H9 (cell line): ENCODE results near the gene NLRP1. TPM values are rescaled to one million over a fixed set of nuclear protein-coding genes. Genes with fewer than 3 reads are reported as not detected.

Experiments
- DNase-seq: peaks from one replicate; pipeline ENCODE4 v3.0.0-alpha.2; 2017
- H2AFZ ChIP-seq: one replicate; pipeline ENCODE4 v1.6.1; 2013; ENCODE audit warnings: mild to moderate bottlenecking, low read length, control low read depth, moderate library complexity
- H2AK5ac ChIP-seq: 2 replicates; pipeline ENCODE4 v1.6.1; 2013; ENCODE audit warnings: low read length, control low read depth, mixed read lengths; ENCODE audit not compliant: insufficient read length
- H2BK120ac ChIP-seq: one replicate; pipeline ENCODE4 v1.6.1; 2013; ENCODE audit warnings: low read depth, mild to moderate bottlenecking, low read length, control low read depth, inconsistent platforms; ENCODE audit not compliant: poor library complexity, severe bottlenecking
- H2BK12ac ChIP-seq: 2 replicates; pipeline ENCODE4 v1.6.1; 2013; ENCODE audit warnings: low read length, control low read depth, mixed read lengths, low read depth; ENCODE audit not compliant: insufficient read length
- H2BK15ac ChIP-seq: 2 replicates; pipeline ENCODE4 v1.6.1; 2013; ENCODE audit warnings: low read depth, low read length, control low read depth
- H2BK20ac ChIP-seq: one replicate; pipeline ENCODE4 v1.6.1; 2013; ENCODE audit warnings: low read depth, mild to moderate bottlenecking, low read length, control low read depth, inconsistent platforms; ENCODE audit not compliant: poor library complexity, severe bottlenecking
- H2BK5ac ChIP-seq: 2 replicates; pipeline ENCODE4 v1.6.1; 2013; ENCODE audit warnings: low read length, control low read depth, mixed read lengths; ENCODE audit not compliant: insufficient read length
- H3K14ac ChIP-seq: 2 replicates; pipeline ENCODE4 v1.6.1; 2013; ENCODE audit warnings: low read length, control low read depth; ENCODE audit not compliant: insufficient read depth
- H3K18ac ChIP-seq: 2 replicates; pipeline ENCODE4 v1.6.1; 2013; ENCODE audit warnings: low read depth, mild to moderate bottlenecking, mixed read lengths, low read length, control low read depth; ENCODE audit not compliant: insufficient read length
- H3K23ac ChIP-seq: 2 replicates; pipeline ENCODE4 v1.6.1; 2013; ENCODE audit warnings: low read length, control low read depth, mixed read lengths, low read depth; ENCODE audit not compliant: insufficient read length
- H3K23me2 ChIP-seq: 2 replicates; pipeline ENCODE4 v1.6.1; 2013; ENCODE audit warnings: low read depth, mild to moderate bottlenecking, mixed read lengths, low read length, control low read depth; ENCODE audit not compliant: insufficient read length, poor library complexity, severe bottlenecking
- H3K27ac ChIP-seq: 2 replicates; pipeline ENCODE4 v1.5.1; 2013; ENCODE audit warnings: low read length, control low read depth, mixed read lengths, low read depth; ENCODE audit not compliant: insufficient read length
- H3K27me3 ChIP-seq: 2 replicates; pipeline ENCODE4 v1.6.1; 2013; ENCODE audit warnings: low read length, control low read depth, inconsistent platforms; ENCODE audit not compliant: insufficient read depth
- H3K4ac ChIP-seq: 2 replicates; pipeline ENCODE4 v1.6.1; 2013; ENCODE audit warnings: low read depth, mild to moderate bottlenecking, control low read depth, inconsistent platforms, low read length, moderate library complexity
- H3K4me1 ChIP-seq: 2 replicates; pipeline ENCODE4 v1.6.1; 2013; ENCODE audit warnings: low read length, control low read depth, inconsistent platforms; ENCODE audit not compliant: insufficient read depth
- H3K4me2 ChIP-seq: 2 replicates; pipeline ENCODE4 v1.6.1; 2013; ENCODE audit warnings: low read length, control low read depth, mixed read lengths; ENCODE audit not compliant: insufficient read length, insufficient read depth
- H3K56ac ChIP-seq: 2 replicates; pipeline ENCODE4 v1.6.1; 2013; ENCODE audit warnings: low read depth, mild to moderate bottlenecking, mixed read lengths, low read length, control low read depth; ENCODE audit not compliant: insufficient read length
- H3K79me1 ChIP-seq: 2 replicates; pipeline ENCODE4 v1.6.1; 2013; ENCODE audit warnings: low read depth, mild to moderate bottlenecking, moderate library complexity, low read length, control low read depth, inconsistent platforms; ENCODE audit not compliant: insufficient read depth, poor library complexity, severe bottlenecking
- H3K79me2 ChIP-seq: 2 replicates; pipeline ENCODE4 v1.6.1; 2013; ENCODE audit warnings: low read length, control low read depth, inconsistent platforms; ENCODE audit not compliant: insufficient read depth
- H3K9ac ChIP-seq: 2 replicates; pipeline ENCODE4 v1.6.1; 2013; ENCODE audit warnings: low read length, control low read depth, mixed read lengths; ENCODE audit not compliant: insufficient read length; ENCODE audit errors: extremely low read depth
- H3K9me3 ChIP-seq: one replicate; pipeline ENCODE4 v1.6.1; 2013; ENCODE audit warnings: low read depth, low read length, inconsistent platforms; ENCODE audit not compliant: control insufficient read depth
- H3T11ph ChIP-seq: one replicate; pipeline ENCODE4 v1.6.1; 2013; ENCODE audit warnings: mild to moderate bottlenecking, low read length, control low read depth, inconsistent platforms
- H4K20me1 ChIP-seq: one replicate; pipeline ENCODE4 v1.6.1; 2013; ENCODE audit not compliant: control insufficient read depth, insufficient read length, insufficient read depth
- H4K5ac ChIP-seq: 2 replicates; pipeline ENCODE4 v1.6.1; 2013; ENCODE audit warnings: low read depth, mild to moderate bottlenecking, mixed read lengths, low read length, control low read depth; ENCODE audit not compliant: insufficient read length
- H4K8ac ChIP-seq: replicated peaks from 2 replicates; pipeline ENCODE4 v1.6.1; 2013; ENCODE audit warnings: low read length, control low read depth, mixed read lengths, low read depth; ENCODE audit not compliant: insufficient read length
- H4K91ac ChIP-seq: 2 replicates; pipeline ENCODE4 v1.6.1; 2013; ENCODE audit warnings: low read depth, mild to moderate bottlenecking, moderate library complexity, mixed read lengths, low read length, control low read depth; ENCODE audit not compliant: insufficient read length
- H3K27ac Mint-ChIP-seq, 3 experiments: 2 replicates in 2 of 3; 3 replicates in 1 of 3; pipeline ENCODE4 v1.8.0; 2020 to 2021; ENCODE audit warnings: mixed read lengths in 3 of 3, mild to moderate bottlenecking in 1 of 3, moderate library complexity in 1 of 3
- H3K27me3 Mint-ChIP-seq: 2 replicates; pipeline ENCODE4 v1.8.0; 2021; ENCODE audit warnings: low read depth, mild to moderate bottlenecking, moderate library complexity, mixed read lengths
- H3K36me3 Mint-ChIP-seq, 3 experiments: 2 replicates in 2 of 3; 3 replicates in 1 of 3; pipeline ENCODE4 v1.8.0; 2020 to 2021; ENCODE audit warnings: low read depth in 3 of 3, mixed read lengths in 3 of 3; ENCODE audit not compliant: insufficient read depth in 1 of 3
- H3K4me1 Mint-ChIP-seq, 2 experiments: 2 replicates each; pipeline ENCODE4 v1.8.0; 2020; ENCODE audit warnings: mixed read lengths in 2 of 2
- H3K4me3 Mint-ChIP-seq, 2 experiments: 2 replicates in 1 of 2; 3 replicates in 1 of 2; pipeline ENCODE4 v1.8.0; 2020 to 2021; ENCODE audit warnings: mild to moderate bottlenecking in 2 of 2, mixed read lengths in 2 of 2, moderate library complexity in 1 of 2
- H3K9me3 Mint-ChIP-seq, 2 experiments: 2 replicates in 1 of 2; 3 replicates in 1 of 2; pipeline ENCODE4 v1.8.0; 2020; ENCODE audit warnings: mild to moderate bottlenecking in 2 of 2, mixed read lengths in 2 of 2, moderate library complexity in 1 of 2
- WGBS: extraction: QIAGEN DNeasy Blood & Tissue Kit; methylation state at CpG from one replicate; pipeline ENCODE4 v1.1.7; 2013; ENCODE audit warnings: missing lambda C conversion rate, low lambda C conversion rate, mixed read lengths; ENCODE audit not compliant: insufficient read length; ENCODE audit errors: extremely low coverage; 5-methylcytosine and 5-hydroxymethylcytosine counted together
- total RNA-seq: library from RNA; stranded (reverse); gene quantifications from 2 replicates; pipeline ENCODE4 v1.2.1, GENCODE V29; 2021
- TF ChIP-seq, protein P1 (sequence below): fragments of 200-600 bp; sonication (generic); conservative IDR thresholded peaks from 3 replicates; pipeline ENCODE4 v1.8.0; 2021; ENCODE audit warnings: antibody characterized with exemption, mild to moderate bottlenecking

NLRP1 gene
- total RNA-seq, 1 experiment from 2014 or later: 12.1 TPM

DNA sequence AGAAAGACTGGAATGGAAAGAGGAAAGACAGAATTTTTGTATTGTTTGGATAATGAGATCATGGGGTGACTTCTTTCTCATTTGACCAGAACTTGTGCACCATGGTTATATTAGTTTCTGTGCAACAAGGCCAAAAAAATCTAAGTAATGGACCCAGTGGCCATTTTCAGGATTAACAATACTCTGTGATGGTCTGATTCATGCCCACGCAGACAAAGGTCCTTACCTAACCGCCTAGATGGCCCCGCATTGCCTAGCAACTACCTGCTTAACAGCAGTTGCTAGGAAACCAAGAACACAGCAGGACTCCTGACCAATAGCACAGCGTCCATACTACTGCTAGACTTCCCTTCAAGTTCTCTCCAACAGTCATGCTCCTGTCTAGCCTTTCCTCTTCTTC lies 75.5 kb downstream of the NLRP1 start:
- no peak overlapping the region for H3K27ac ChIP-seq
- no peak overlapping the region for H3K9ac ChIP-seq
- no peak overlapping the region for H2BK15ac ChIP-seq
- H3T11ph ChIP-seq: no peak overlapping the region
- no peaks in the 10 kb centered on the region for H3K4me1 ChIP-seq
- H3K4ac ChIP-seq: no peak overlapping the region
- H3K79me2 ChIP-seq: no peaks in the 10 kb centered on the region
- no CpG with 5 or more reads among the region's 4 CpGs for WGBS
- H3K27ac Mint-ChIP-seq: no peak overlapping the region
- H3K27me3 Mint-ChIP-seq: peaks cover 3% of the 10 kb centered on the region
- no peak overlapping the region for H3K4me3 Mint-ChIP-seq
- H2BK120ac ChIP-seq: no peak overlapping the region
- H3K36me3 Mint-ChIP-seq: no peaks in the 10 kb centered on the region
- H3K56ac ChIP-seq: no peak overlapping the region
- H3K4me2 ChIP-seq: no peak overlapping the region
- peaks cover 8 to 12% of the 10 kb centered on the region in 2 experiments for H3K4me1 Mint-ChIP-seq
- H4K91ac ChIP-seq: no peak overlapping the region
- H3K18ac ChIP-seq: no peak overlapping the region
- no peaks in the 10 kb centered on the region for H3K9me3 ChIP-seq
- no peaks in the 10 kb centered on the region for H3K23me2 ChIP-seq
- H3K9me3 Mint-ChIP-seq: no peaks in the 10 kb centered on the region
- H3K79me1 ChIP-seq: no peaks in the 10 kb centered on the region
- TF ChIP-seq, protein P1, sequence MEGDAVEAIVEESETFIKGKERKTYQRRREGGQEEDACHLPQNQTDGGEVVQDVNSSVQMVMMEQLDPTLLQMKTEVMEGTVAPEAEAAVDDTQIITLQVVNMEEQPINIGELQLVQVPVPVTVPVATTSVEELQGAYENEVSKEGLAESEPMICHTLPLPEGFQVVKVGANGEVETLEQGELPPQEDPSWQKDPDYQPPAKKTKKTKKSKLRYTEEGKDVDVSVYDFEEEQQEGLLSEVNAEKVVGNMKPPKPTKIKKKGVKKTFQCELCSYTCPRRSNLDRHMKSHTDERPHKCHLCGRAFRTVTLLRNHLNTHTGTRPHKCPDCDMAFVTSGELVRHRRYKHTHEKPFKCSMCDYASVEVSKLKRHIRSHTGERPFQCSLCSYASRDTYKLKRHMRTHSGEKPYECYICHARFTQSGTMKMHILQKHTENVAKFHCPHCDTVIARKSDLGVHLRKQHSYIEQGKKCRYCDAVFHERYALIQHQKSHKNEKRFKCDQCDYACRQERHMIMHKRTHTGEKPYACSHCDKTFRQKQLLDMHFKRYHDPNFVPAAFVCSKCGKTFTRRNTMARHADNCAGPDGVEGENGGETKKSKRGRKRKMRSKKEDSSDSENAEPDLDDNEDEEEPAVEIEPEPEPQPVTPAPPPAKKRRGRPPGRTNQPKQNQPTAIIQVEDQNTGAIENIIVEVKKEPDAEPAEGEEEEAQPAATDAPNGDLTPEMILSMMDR: no peak
- no peak overlapping the region for H3K23ac ChIP-seq
- H4K8ac ChIP-seq: no peak overlapping the region
- H3K14ac ChIP-seq: no peak overlapping the region
- no peak overlapping the region for H4K5ac ChIP-seq
- H2AK5ac ChIP-seq: no peak overlapping the region
- H2BK12ac ChIP-seq: no peak overlapping the region
- no peaks in the 10 kb centered on the region for H4K20me1 ChIP-seq
- no peaks in the 10 kb centered on the region for H3K27me3 ChIP-seq
- no peak overlapping the region for H2BK5ac ChIP-seq
- H2BK20ac ChIP-seq: no peak overlapping the region
- no peak overlapping the region for H2AFZ ChIP-seq
- DNase-seq: peak; percentile 77
